Thyroid gland (tissue), 4 donors: ENCODE data around the gene P2RX7.
A peak's percentile ranks its signal among the peaks of the same experiment; 100 is the strongest.

Experiments
- POLR2A ChIP-seq, 2 donors: fragments of 450-650 bp; IDR thresholded peaks; one replicate each; pipeline ENCODE4 v1.6.1; 2017; ENCODE audit warnings: antibody characterized with exemption in 2 of 2, mild to moderate bottlenecking in 2 of 2, moderate library complexity in 1 of 2
- TF ChIP-seq, protein P1 (sequence below), 6 experiments: fragments of 200-600 bp in 3 of 6; fragments of 450-650 bp in 3 of 6; sonication (generic) in 3 of 6; IDR thresholded peaks; one replicate each; pipeline ENCODE4 v1.5.1; 2016 to 2019; ENCODE audit warnings: antibody characterized with exemption in 6 of 6, mild to moderate bottlenecking in 2 of 6, inconsistent platforms in 1 of 6, moderate library complexity in 1 of 6

DNA sequence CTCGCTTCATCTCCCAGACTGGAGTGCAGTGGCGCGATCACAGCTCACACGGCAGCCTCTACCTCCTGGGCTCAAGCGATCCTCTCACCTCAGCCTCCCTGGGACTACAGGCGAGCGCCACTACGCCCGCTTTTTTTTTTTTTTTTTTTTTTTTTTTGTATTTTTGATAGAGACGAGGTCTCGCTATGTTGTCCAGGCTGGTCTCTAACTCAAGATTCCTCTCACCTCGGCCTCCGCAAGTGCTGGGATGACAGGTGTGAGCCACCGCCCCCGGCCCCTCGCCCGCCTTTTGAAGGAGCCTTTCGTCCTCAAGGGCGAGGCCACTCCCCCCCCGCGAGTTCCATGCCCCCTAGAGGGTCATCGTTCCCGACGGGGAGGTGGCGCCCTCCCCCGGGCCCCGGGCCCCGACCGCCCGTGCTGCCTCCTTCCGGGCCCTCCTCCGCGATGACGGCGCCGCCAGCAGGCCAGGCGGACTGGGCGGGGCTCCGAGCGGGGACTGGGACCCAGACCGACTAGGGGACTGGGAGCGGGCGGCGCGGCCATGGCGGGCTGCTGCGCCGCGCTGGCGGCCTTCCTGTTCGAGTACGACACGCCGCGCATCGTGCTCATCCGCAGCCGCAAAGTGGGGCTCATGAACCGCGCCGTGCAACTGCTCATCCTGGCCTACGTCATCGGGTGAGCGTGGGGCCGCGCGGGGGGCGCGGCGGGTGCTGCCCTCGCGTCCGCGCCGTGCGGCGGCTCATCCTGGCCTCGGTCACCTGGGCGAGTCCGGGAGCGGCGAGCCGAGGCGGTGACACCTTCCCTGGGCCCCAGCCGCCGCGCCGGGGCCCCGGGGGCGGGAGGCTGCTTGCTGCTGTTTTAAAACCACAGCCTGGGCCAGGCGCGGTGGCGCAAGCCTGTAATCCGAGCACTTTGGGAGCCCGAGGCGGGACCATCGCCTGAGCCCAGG, 77.2 kb downstream of the P2RX7 start, which contains the start of gene P2RX4:
- TF ChIP-seq, protein P1, sequence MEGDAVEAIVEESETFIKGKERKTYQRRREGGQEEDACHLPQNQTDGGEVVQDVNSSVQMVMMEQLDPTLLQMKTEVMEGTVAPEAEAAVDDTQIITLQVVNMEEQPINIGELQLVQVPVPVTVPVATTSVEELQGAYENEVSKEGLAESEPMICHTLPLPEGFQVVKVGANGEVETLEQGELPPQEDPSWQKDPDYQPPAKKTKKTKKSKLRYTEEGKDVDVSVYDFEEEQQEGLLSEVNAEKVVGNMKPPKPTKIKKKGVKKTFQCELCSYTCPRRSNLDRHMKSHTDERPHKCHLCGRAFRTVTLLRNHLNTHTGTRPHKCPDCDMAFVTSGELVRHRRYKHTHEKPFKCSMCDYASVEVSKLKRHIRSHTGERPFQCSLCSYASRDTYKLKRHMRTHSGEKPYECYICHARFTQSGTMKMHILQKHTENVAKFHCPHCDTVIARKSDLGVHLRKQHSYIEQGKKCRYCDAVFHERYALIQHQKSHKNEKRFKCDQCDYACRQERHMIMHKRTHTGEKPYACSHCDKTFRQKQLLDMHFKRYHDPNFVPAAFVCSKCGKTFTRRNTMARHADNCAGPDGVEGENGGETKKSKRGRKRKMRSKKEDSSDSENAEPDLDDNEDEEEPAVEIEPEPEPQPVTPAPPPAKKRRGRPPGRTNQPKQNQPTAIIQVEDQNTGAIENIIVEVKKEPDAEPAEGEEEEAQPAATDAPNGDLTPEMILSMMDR (IDR thresholded peaks at IDR 0.05), result peak in 1 of 6 experiments; percentile 13
- TF ChIP-seq POLR2A (IDR thresholded peaks at IDR 0.05), result peak; percentile 45 to 78
